Measurements from ENCODE around the gene CDH13.

DNA sequence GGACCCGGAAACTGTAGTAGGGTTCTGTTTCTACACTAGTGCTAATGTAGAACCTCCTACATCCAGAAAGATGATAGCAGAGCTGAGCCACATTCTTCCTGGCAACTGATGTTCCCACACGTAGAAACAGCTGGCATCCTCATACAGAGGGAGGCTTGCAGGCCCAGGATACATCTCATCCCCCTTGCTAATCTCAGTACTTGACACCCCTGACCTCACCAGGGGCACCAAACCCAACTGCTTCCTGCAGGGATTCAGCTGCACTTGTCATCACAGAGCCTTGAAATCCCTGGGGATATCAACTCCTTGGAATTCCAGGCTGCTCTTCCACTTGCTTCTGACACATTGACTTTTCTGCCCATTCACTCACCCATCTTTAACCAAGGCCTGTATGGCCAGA is 1105.8 kb downstream of the CDH13 start:
- TF ChIP-seq, protein P1, sequence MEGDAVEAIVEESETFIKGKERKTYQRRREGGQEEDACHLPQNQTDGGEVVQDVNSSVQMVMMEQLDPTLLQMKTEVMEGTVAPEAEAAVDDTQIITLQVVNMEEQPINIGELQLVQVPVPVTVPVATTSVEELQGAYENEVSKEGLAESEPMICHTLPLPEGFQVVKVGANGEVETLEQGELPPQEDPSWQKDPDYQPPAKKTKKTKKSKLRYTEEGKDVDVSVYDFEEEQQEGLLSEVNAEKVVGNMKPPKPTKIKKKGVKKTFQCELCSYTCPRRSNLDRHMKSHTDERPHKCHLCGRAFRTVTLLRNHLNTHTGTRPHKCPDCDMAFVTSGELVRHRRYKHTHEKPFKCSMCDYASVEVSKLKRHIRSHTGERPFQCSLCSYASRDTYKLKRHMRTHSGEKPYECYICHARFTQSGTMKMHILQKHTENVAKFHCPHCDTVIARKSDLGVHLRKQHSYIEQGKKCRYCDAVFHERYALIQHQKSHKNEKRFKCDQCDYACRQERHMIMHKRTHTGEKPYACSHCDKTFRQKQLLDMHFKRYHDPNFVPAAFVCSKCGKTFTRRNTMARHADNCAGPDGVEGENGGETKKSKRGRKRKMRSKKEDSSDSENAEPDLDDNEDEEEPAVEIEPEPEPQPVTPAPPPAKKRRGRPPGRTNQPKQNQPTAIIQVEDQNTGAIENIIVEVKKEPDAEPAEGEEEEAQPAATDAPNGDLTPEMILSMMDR (conservative IDR thresholded peaks at IDR 0.05; ENCODE audit: low read depth, low read length), result no peak
- no peak for TF ChIP-seq EZH2 (IDR thresholded peaks at IDR 0.05; ENCODE audit: borderline replicate concordance, low read depth, low read length, poor library complexity, severe bottlenecking)

All from A673 (cell line).